Transverse colon (tissue), 4 donors: Measurements from ENCODE around the gene CFAP58. TPM values are rescaled to one million over a fixed set of nuclear protein-coding genes. Genes with fewer than 3 reads are reported as not detected.

Experiments
- DNase-seq: peaks from one replicate; pipeline ENCODE4 v3.0.0-alpha.2; 2019
- H3K27ac ChIP-seq, 4 donors: fragments of 200-600 bp; sonication (generic); 2 replicates each; pipeline ENCODE4 v1.5.1; 2016 to 2018; ENCODE audit warnings: inconsistent platforms in 4 of 4
- H3K27me3 ChIP-seq: fragments of 200-600 bp; sonication (generic); 2 replicates; pipeline ENCODE4 v1.5.1; 2017; ENCODE audit warnings: inconsistent platforms
- H3K36me3 ChIP-seq, 4 donors: fragments of 200-600 bp; sonication (generic); 2 replicates each; pipeline ENCODE4 v1.5.1; 2017 to 2019; ENCODE audit warnings: inconsistent platforms in 4 of 4
- H3K4me1 ChIP-seq, 4 donors: fragments of 200-600 bp; sonication (generic); 2 replicates each; pipeline ENCODE4 v1.5.1; 2017 to 2020; ENCODE audit warnings: inconsistent platforms in 4 of 4
- H3K4me3 ChIP-seq, 4 donors: fragments of 200-600 bp; sonication (generic); 1 replicate in 1 of 4; 2 replicates in 3 of 4; pipeline versions ENCODE4 v1.5.1 to v1.6.1; 2017 to 2019; ENCODE audit warnings: inconsistent platforms in 4 of 4
- H3K9me3 ChIP-seq, 2 donors: fragments of 200-600 bp; sonication (generic); 2 replicates each; pipeline ENCODE4 v1.5.1; 2017 to 2019; ENCODE audit warnings: inconsistent platforms in 2 of 2
- EP300 ChIP-seq: sonication (generic); formaldehyde crosslinking; IDR thresholded peaks from one replicate; pipeline ENCODE4 v1.6.1; 2017; ENCODE audit warnings: antibody characterized with exemption, low read depth
- POLR2A ChIP-seq: fragments of 450-650 bp; IDR thresholded peaks from one replicate; pipeline ENCODE4 v1.6.1; 2016; ENCODE audit warnings: antibody characterized with exemption, mild to moderate bottlenecking, moderate library complexity
- POLR2AphosphoS5 ChIP-seq, 3 donors: sonication (generic); formaldehyde crosslinking; IDR thresholded peaks; one replicate each; pipeline ENCODE4 v1.6.1; 2016; ENCODE audit warnings: antibody characterized with exemption in 3 of 3
- WGBS, 2 donors: methylation state at CpG; one replicate each; pipeline ENCODE4 v1.1.5; 2018; ENCODE audit warnings: low coverage in 1 of 2; 5-methylcytosine and 5-hydroxymethylcytosine counted together
- in situ Hi-C, 4 donors: fragments of 200-750 bp; cut with MboI; loops; one replicate each; pipeline versions ENCODE4 v1.15.0 to v1.15.1; 2017; ENCODE audit warnings: low sequenced_read_pairs in 3 of 4, low pct_ligation_motif_present in 1 of 4, low pct_unique_long_range_greater_than_20kb in 1 of 4
- intact Hi-C: fragments of 100-400 bp; cut with DNase I; formaldehyde crosslinking; loops from one replicate; pipeline ENCODE4 v1.15.1; 2023; ENCODE audit warnings: low total_unique reads
- total RNA-seq, 4 donors: library from RNA; depleted of rRNA; stranded (reverse); fragments of >200 nt; gene quantifications; one replicate each; pipeline ENCODE4 v1.1.0, GENCODE V29; 2016
- TF ChIP-seq, protein P1 (sequence below), 5 experiments: fragments of 200-600 bp in 3 of 5; fragments of 450-650 bp in 2 of 5; sonication (generic) in 3 of 5; IDR thresholded peaks; 1 replicate in 2 of 5; 2 replicates in 3 of 5; pipeline ENCODE4 v1.5.1; 2016 to 2017; ENCODE audit warnings: antibody characterized with exemption in 5 of 5, inconsistent platforms in 3 of 5, mild to moderate bottlenecking in 2 of 5, moderate library complexity in 1 of 5

CFAP58 gene
- total RNA-seq, 4 donors from 2014 or later: 0.16 to 0.27 TPM; not detected in 2

DNA sequence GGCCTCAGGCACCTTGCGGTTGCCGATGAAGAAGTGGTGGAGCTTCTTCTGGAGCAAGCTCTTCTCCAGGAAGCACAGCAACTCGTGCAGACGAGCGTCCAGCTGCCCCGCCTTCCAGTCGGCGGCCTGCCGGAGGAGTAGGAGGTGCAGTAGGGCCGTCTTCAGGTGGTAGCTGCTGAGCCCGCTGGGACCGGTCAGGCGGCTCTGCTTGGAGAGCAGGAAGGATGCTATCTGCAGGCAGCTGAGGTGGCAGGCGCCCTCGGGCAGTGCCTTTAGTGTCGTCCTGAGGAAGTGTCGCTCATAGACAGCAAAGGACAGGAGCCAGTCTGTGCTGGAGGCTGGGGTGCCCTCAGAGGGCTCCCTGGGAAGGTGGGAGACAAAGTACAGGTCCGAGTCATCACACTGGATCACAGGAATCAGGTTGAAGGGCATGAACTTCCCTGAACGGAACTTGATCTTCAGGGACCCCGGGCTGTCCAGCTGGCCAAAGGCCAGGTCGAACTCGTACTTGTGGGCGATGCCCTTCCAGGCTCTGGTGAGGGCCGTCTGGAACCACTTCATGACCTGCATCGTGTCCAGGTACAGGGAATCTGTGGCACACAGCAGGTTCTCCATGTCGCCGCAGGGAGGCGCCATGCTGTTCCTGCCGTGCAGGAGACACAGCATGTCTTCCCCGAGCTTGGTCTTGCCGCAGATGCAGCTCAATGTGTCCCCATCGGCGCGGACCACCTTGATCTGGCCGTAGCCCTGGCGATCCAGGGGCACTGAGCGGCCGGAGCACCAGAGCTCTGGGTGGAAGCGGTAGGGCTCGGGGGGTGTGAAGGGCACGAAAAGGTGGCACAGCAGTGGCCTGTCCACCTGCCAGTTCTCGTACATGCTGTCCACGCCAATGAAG lies 38.8 kb upstream of the CFAP58 start:
- TF ChIP-seq POLR2A (no peak), POLR2AphosphoS5 (IDR thresholded peaks at IDR 0.05) (no peak), EP300 (no peak)
- TF ChIP-seq, protein P1, sequence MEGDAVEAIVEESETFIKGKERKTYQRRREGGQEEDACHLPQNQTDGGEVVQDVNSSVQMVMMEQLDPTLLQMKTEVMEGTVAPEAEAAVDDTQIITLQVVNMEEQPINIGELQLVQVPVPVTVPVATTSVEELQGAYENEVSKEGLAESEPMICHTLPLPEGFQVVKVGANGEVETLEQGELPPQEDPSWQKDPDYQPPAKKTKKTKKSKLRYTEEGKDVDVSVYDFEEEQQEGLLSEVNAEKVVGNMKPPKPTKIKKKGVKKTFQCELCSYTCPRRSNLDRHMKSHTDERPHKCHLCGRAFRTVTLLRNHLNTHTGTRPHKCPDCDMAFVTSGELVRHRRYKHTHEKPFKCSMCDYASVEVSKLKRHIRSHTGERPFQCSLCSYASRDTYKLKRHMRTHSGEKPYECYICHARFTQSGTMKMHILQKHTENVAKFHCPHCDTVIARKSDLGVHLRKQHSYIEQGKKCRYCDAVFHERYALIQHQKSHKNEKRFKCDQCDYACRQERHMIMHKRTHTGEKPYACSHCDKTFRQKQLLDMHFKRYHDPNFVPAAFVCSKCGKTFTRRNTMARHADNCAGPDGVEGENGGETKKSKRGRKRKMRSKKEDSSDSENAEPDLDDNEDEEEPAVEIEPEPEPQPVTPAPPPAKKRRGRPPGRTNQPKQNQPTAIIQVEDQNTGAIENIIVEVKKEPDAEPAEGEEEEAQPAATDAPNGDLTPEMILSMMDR (IDR thresholded peaks at IDR 0.05): no peak
- peaks cover 9 to 25% (median 16%) of the 10 kb centered on the region in 4 donors for H3K4me1 ChIP-seq
- no peak overlapping the region for H3K4me3 ChIP-seq
- no peak for DNase-seq
- H3K9me3 ChIP-seq: no peaks in the 10 kb centered on the region
- 92% methylated on average over 37 of the region's 43 CpGs; no CpG with 5 or more reads in 1 of the 2 donors for WGBS, 2 donors
- peaks cover 0 to 28% (median 9%) of the 10 kb centered on the region in 4 donors for H3K36me3 ChIP-seq
- in situ Hi-C loops: loop anchor here in 1 of 4 donors (5.0 kb wide), 1 partner anchor 32 kb away; no protein-coding TSS in a partner anchor
- no peak overlapping the region for H3K27ac ChIP-seq
- H3K27me3 ChIP-seq: no peaks in the 10 kb centered on the region
- intact Hi-C loops: no loop called here

- WGBS, 2 donors: 99% methylated on average over 20 of the region's 22 CpGs; no CpG with 5 or more reads in 1 of the 2 donors
- Histone ChIP-seq H3K9me3 (no peaks in the 10 kb centered on the region), H3K4me3 (no peak overlapping the region), H3K4me1 (peaks cover 10 to 25% (median 19%) of the 10 kb centered on the region in 4 donors), H3K36me3 (peaks cover 0 to 28% (median 9%) of the 10 kb centered on the region in 4 donors), H3K27ac (no peak overlapping the region), H3K27me3 (no peaks in the 10 kb centered on the region)
- DNase-seq: no peak
- in situ Hi-C loops: no loop called here
- TF ChIP-seq, protein P1 (IDR thresholded peaks at IDR 0.05): no peak
- TF ChIP-seq POLR2AphosphoS5 (IDR thresholded peaks at IDR 0.05): no peak
- TF ChIP-seq EP300: no peak
- TF ChIP-seq POLR2A: no peak
- intact Hi-C loops: no loop called here
These were observed 38.1 kb upstream of the CFAP58 start for GRCh38 chr10:104315486-104315921.

DNA sequence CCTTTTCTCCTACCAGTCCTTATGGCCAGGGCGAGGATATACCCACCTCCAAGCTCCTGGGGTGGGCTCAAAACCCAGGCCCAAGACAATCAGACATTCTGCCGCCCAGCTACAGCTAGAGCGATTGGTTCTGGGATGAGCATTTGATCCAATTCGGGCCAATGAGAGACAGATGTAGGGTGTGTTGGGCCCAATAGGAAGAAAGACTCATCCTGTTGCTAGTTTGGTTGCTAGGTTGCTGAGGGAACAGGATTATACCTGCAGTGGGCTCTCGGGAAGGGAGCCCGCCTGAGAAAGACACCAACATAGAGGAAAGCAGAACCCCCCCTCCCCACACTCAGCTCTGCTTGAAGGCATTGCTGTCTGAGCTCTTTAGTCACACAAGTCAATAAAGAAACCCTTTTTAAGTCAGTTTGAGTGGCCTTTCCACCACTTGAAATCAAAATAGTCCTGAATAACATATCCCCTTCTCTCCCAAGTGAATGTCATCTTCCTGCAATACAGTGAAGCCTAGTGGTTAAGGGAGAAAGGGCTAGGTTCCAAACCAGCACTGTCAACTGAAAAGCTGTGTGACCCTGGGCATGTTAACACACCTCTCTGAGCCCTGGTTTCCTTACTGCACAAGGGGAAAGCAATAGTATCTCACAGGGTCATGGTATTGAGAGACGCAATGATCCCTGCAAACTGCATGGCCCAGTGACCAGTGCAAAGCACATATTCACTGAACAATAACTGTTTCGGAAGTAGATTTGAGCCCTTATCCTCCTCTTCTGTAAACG lies 37.1 kb upstream of the CFAP58 start:
- DNase-seq: no peak
- Histone ChIP-seq H3K27ac (peak overlapping the region in 2 of 4 donors; percentile 1 to 28), H3K9me3 (no peaks in the 10 kb centered on the region), H3K4me3 (no peak overlapping the region), H3K4me1 (peaks cover 13 to 34% (median 24%) of the 10 kb centered on the region in 4 donors), H3K27me3 (no peaks in the 10 kb centered on the region), H3K36me3 (peaks cover 0 to 28% (median 9%) of the 10 kb centered on the region in 4 donors)
- in situ Hi-C loops: no loop called here
- 20 to 89% methylated on average over 1 to 9 of the region's 9 CpGs for WGBS, 2 donors
- intact Hi-C loops: no loop called here
- TF ChIP-seq EP300: no peak

DNA sequence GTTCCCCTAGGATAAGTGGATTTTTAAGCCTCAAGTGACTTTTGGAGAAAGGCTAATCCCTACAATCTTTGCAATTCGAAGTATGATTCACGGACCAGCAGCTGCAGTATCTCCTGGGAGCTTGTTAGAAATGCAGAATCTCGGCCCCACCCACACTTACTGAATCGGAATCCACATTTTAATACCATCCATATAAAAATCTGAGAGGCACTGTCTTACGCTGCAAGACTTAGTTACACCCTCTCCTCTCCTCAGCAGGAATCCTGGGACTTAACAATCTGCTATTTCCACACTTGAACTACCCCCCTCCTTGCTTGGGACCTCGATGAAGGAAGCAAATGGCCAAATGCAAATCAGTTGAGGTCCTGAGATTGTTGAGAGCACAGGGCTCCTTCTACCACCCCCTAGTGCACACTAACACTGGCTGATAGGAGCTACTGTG lies 36.3 kb upstream of the CFAP58 start:
- H3K36me3 ChIP-seq: peaks cover 0 to 28% (median 9%) of the 10 kb centered on the region in 4 donors
- peaks cover 13 to 42% (median 31%) of the 10 kb centered on the region in 4 donors for H3K4me1 ChIP-seq
- intact Hi-C loops (no loop called here), in situ Hi-C loops (no loop called here)
- DNase-seq: no peak
- no peak overlapping the region for H3K4me3 ChIP-seq
- no peaks in the 10 kb centered on the region for H3K9me3 ChIP-seq
- 45 to 70% methylated on average over 4 to 6 of the region's 6 CpGs for WGBS, 2 donors
- H3K27ac ChIP-seq: peak overlapping the region; percentile 3 to 46 (median 26)
- TF ChIP-seq, protein P1 (IDR thresholded peaks at IDR 0.05): no peak
- TF ChIP-seq EP300: no peak
- TF ChIP-seq POLR2AphosphoS5 (IDR thresholded peaks at IDR 0.05): peak in 2 of 3 donors; percentile 51 to 61
- H3K27me3 ChIP-seq: no peaks in the 10 kb centered on the region
